Superior temporal gyrus (tissue), 1 donor: ENCODE measurements around the gene MICOS13.
"Not testable (repeated sequence)": the region's sequence is repeated elsewhere in the genome, so short reads cannot be mapped to it uniquely, and the experiment has no call there.

Experiments used
- DNase-seq: peaks from one replicate; pipeline ENCODE4 v3.0.0-alpha.2; 2016; ENCODE audit errors: extremely low spot score

MICOS13 gene

GRCh38 chr19:5680437-5681368 lies at the start of gene MICOS13, which contains the start of gene HSD11B1L:
MICOS13 (minus strand) TSS chr19:5680516; CDS start chr19:5680486, 30 bp downstream.
HSD11B1L (plus strand) TSS chr19:5681027; CDS start chr19:5684833, 3,806 bp downstream.
- peak; percentile 99 for DNase-seq

- no peak for DNase-seq
Observed at GRCh38 chr19:5727453-5728050, 47.2 kb upstream of the MICOS13 start.

GRCh38 chr19:5719961-5720790 lies 39.9 kb upstream of the MICOS13 start, which contains the start of the genes CATSPERD and LONP1:
CATSPERD (plus strand) TSS chr19:5720637; CDS start chr19:5720738, 101 bp downstream.
LONP1 (minus strand) TSS chr19:5720146; CDS start chr19:5720132, 14 bp downstream.
- peak; percentile 99 for DNase-seq

GRCh38 chr19:5719274-5719960 lies 39.1 kb upstream of the MICOS13 start:
- DNase-seq = no peak

GRCh38 chr19:5718579-5719273 lies 38.4 kb upstream of the MICOS13 start:
- DNase-seq = no peak

GRCh38 chr19:5718037-5718578 lies 37.8 kb upstream of the MICOS13 start:
- DNase-seq = no peak

GRCh38 chr19:5717215-5717935 lies 37.1 kb upstream of the MICOS13 start:
- no peak for DNase-seq

GRCh38 chr19:5714816-5715215 lies 34.5 kb upstream of the MICOS13 start:
- DNase-seq = no peak

- DNase-seq = no peak
Observed at GRCh38 chr19:5713228-5713627, 32.9 kb upstream of the MICOS13 start.

GRCh38 chr19:5711713-5712161 lies 31.4 kb upstream of the MICOS13 start:
- no peak for DNase-seq

- no peak for DNase-seq
Observed at GRCh38 chr19:5711025-5711424, 30.7 kb upstream of the MICOS13 start.

- DNase-seq = no peak
Observed at GRCh38 chr19:5707576-5708575, 27.6 kb upstream of the MICOS13 start.

GRCh38 chr19:5706876-5707573 lies 26.7 kb upstream of the MICOS13 start:
- DNase-seq = no peak

- DNase-seq = no peak
Observed at GRCh38 chr19:5705552-5705951, 25.2 kb upstream of the MICOS13 start.

- no peak for DNase-seq
Observed at GRCh38 chr19:5703819-5704818, 23.8 kb upstream of the MICOS13 start.

- DNase-seq = not testable (repeated sequence)
Observed at GRCh38 chr19:5702053-5702410, 21.7 kb upstream of the MICOS13 start.
